Mesenchymal stem cell (in vitro differentiated cells and primary cell): ENCODE data around the gene HPRT1.
A peak's percentile ranks its signal among the peaks of the same experiment; 100 is the strongest.

Experiments used
- DNase-seq: peaks from one replicate; pipeline ENCODE4 v3.0.0-alpha.2; 2013
- H2AFZ ChIP-seq: one replicate; pipeline ENCODE4 v1.6.1; 2013; ENCODE audit warnings: low read depth, mild to moderate bottlenecking, control low read depth, inconsistent platforms, low read length, moderate library complexity
- H2AK5ac ChIP-seq: 2 replicates; pipeline ENCODE4 v1.6.1; 2013; ENCODE audit warnings: low read length, moderate library complexity, mild to moderate bottlenecking, inconsistent platforms; ENCODE audit not compliant: severe bottlenecking
- H2BK120ac ChIP-seq: one replicate; pipeline ENCODE4 v1.6.1; 2013; ENCODE audit warnings: low read depth, mild to moderate bottlenecking, inconsistent platforms, low read length, moderate library complexity
- H2BK12ac ChIP-seq, 2 experiments: one replicate each; pipeline ENCODE4 v1.6.1; 2013; ENCODE audit warnings: inconsistent platforms in 2 of 2, low read length in 2 of 2, mild to moderate bottlenecking in 2 of 2, moderate library complexity in 2 of 2, control low read depth in 1 of 2
- H2BK15ac ChIP-seq: one replicate; pipeline ENCODE4 v1.6.1; 2013; ENCODE audit warnings: mild to moderate bottlenecking, low read depth, inconsistent platforms; ENCODE audit not compliant: poor library complexity, severe bottlenecking
- H2BK5ac ChIP-seq: 2 replicates; pipeline ENCODE4 v1.6.1; 2013; ENCODE audit warnings: low read depth, mild to moderate bottlenecking, low read length, control low read depth, inconsistent platforms; ENCODE audit not compliant: poor library complexity, severe bottlenecking
- H3K14ac ChIP-seq, 2 experiments: one replicate each; pipeline ENCODE4 v1.6.1; 2013; ENCODE audit warnings: inconsistent platforms in 2 of 2, low read length in 2 of 2, control low read depth in 1 of 2, mild to moderate bottlenecking in 1 of 2, moderate library complexity in 1 of 2
- H3K18ac ChIP-seq, 2 experiments: one replicate each; pipeline ENCODE4 v1.6.1; 2013; ENCODE audit warnings: inconsistent platforms in 2 of 2, low read length in 2 of 2, control low read depth in 1 of 2, low read depth in 1 of 2, mild to moderate bottlenecking in 1 of 2
- H3K23ac ChIP-seq, 2 experiments: one replicate each; pipeline ENCODE4 v1.6.1; 2013; ENCODE audit warnings: inconsistent platforms in 2 of 2, low read length in 2 of 2, mild to moderate bottlenecking in 2 of 2, moderate library complexity in 2 of 2, control low read depth in 1 of 2
- H3K27ac ChIP-seq: 2 replicates; pipeline ENCODE4 v1.5.1; 2013; ENCODE audit warnings: mild to moderate bottlenecking, moderate library complexity, low read length, control low read depth, inconsistent platforms; ENCODE audit not compliant: poor library complexity, severe bottlenecking
- H3K27me3 ChIP-seq, 2 experiments: 2 replicates each; pipeline versions ENCODE4 v1.6.1 to v1.7.0; 2013; ENCODE audit warnings: low read length in 2 of 2, mild to moderate bottlenecking in 2 of 2, moderate library complexity in 2 of 2, control low read depth in 1 of 2, inconsistent platforms in 1 of 2; ENCODE audit not compliant: control insufficient read depth in 1 of 2, insufficient read depth in 1 of 2
- H3K36me3 ChIP-seq, 2 experiments: 2 replicates each; pipeline versions ENCODE4 v1.6.1 to v1.7.0; 2013; ENCODE audit warnings: low read length in 2 of 2, control low read depth in 1 of 2, inconsistent platforms in 1 of 2, low read depth in 1 of 2, mild to moderate bottlenecking in 1 of 2; ENCODE audit not compliant: insufficient read depth in 2 of 2, control insufficient read depth in 1 of 2
- H3K4ac ChIP-seq, 2 experiments: one replicate each; pipeline ENCODE4 v1.6.1; 2013; ENCODE audit warnings: inconsistent platforms in 2 of 2, low read length in 2 of 2, mild to moderate bottlenecking in 2 of 2, moderate library complexity in 2 of 2, control low read depth in 1 of 2, low read depth in 1 of 2
- H3K4me1 ChIP-seq: 2 replicates; pipeline ENCODE4 v1.6.1; 2013; ENCODE audit warnings: low read depth, low read length, control low read depth; ENCODE audit not compliant: control insufficient read depth, insufficient read depth
- H3K4me2 ChIP-seq: 2 replicates; pipeline ENCODE4 v1.6.1; 2013; ENCODE audit warnings: low read length, mild to moderate bottlenecking, inconsistent platforms; ENCODE audit not compliant: poor library complexity, severe bottlenecking
- H3K4me3 ChIP-seq, 2 experiments: 2 replicates each; pipeline versions ENCODE4 v1.5.1 to v1.7.0; 2013; ENCODE audit warnings: low read length in 2 of 2, mild to moderate bottlenecking in 2 of 2, control low read depth in 1 of 2, low read depth in 1 of 2; ENCODE audit not compliant: insufficient read depth in 1 of 2
- H3K79me1 ChIP-seq: replicated peaks from 2 replicates; pipeline ENCODE4 v1.6.1; 2013; ENCODE audit warnings: mild to moderate bottlenecking, control low read depth, low read length, inconsistent platforms; ENCODE audit not compliant: poor library complexity, severe bottlenecking
- H3K9ac ChIP-seq: 2 replicates; pipeline ENCODE4 v1.7.0; 2013; ENCODE audit warnings: mild to moderate bottlenecking, low read length, moderate library complexity
- H3K9me3 ChIP-seq: 2 replicates; pipeline ENCODE4 v1.7.0; 2013; ENCODE audit warnings: mild to moderate bottlenecking, low read length; ENCODE audit not compliant: control insufficient read depth
- H4K8ac ChIP-seq: one replicate; pipeline ENCODE4 v1.6.1; 2013; ENCODE audit warnings: inconsistent platforms, mild to moderate bottlenecking, low read length, moderate library complexity
- H4K91ac ChIP-seq: one replicate; pipeline ENCODE4 v1.6.1; 2013; ENCODE audit warnings: mild to moderate bottlenecking, low read length, inconsistent platforms
- WGBS: methylation state at CpG from one replicate; pipeline ENCODE4 v1.1.7; 2013; ENCODE audit warnings: mixed read lengths; 5-methylcytosine and 5-hydroxymethylcytosine counted together

The HPRT1 gene

DNA sequence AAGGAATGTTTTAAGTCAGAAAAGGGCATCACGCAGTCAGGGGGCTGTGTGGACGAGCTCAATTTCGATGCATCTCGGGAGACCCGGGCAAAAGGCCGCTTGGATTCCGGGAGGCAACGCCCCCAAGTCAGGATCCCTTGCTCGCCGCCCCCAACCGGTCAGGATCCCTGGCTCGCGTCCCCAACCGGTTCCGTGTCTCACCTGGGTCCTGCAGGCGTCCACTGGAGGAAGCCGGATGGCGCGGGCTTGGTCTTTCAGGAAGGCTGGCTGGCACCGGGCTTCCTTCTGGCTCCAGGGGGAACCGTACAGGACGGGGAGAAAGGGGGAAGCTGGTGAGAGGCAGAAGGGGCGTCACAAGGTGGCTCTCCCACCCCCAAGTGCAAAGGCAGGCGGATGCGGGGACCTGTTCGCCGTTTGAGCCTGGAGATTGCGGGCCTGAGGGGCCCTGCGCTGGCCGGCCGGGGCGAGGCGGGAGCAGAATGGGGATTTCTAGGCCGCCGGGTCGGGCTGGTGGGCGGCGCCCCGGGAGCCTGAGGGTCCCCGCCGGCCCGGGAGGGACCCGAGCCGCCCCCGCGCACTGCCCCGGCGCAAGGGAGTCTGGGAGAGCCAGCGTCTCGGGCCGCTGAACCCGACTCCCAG, 84.7 kb downstream of the HPRT1 start:
- Histone ChIP-seq H4K91ac (no peak overlapping the region), H3K4me2 (no peak overlapping the region), H2AK5ac (no peak overlapping the region), H2BK5ac (no peak overlapping the region), H2AFZ (no peak overlapping the region), H3K4me3 (peak overlapping the region in 1 of 2 experiments; percentile 51), H3K36me3 (peaks cover 6 to 21% of the 10 kb centered on the region in 2 experiments), H3K14ac (no peak overlapping the region), H3K27me3 (peaks cover 0 to 9% of the 10 kb centered on the region in 2 experiments), H3K4ac (peak overlapping the region in 1 of 2 experiments; percentile 61), H3K9ac (peak overlapping the region; percentile 58), H3K9me3 (no peaks in the 10 kb centered on the region), H4K8ac (peak overlapping the region; percentile 72), H2BK15ac (no peak overlapping the region), H3K27ac (no peak overlapping the region), H3K4me1 (peaks cover 12% of the 10 kb centered on the region), H3K23ac (peak overlapping the region in 1 of 2 experiments; percentile 40), H2BK12ac (no peak overlapping the region), H3K79me1 (peaks cover 7% of the 10 kb centered on the region), H2BK120ac (peak overlapping the region; percentile 19), H3K18ac (peak overlapping the region in 1 of 2 experiments; percentile 52)
- peak; percentile 5 for DNase-seq
- 30% methylated on average over 44 of the region's 52 CpGs for WGBS

DNA sequence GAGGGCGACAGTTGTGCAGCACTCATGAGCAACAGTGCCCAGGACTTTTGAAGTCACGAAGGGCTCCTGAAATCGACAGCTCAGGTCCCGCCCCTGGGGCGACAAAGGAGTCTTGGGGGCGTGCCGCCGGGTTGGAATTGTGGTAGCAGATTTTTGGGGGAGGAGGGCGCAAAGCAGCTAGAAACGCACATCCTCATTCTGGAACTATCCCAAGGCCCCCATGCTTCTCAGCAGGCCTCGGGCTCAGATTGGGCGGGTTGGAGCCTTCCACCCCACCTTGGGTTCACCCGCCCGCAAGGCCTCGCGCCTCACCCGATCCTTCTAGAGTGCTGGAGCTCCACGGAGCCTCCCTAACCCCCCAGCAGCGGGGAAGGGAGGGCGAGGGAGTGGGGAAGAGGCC, 85.5 kb downstream of the HPRT1 start:
- peaks cover 6 to 21% of the 10 kb centered on the region in 2 experiments for H3K36me3 ChIP-seq
- DNase-seq, result no peak
- no peak overlapping the region for H2BK120ac ChIP-seq
- no peak overlapping the region for H3K4ac ChIP-seq
- no peak overlapping the region for H3K4me2 ChIP-seq
- H3K23ac ChIP-seq, result no peak overlapping the region
- no peak overlapping the region for H3K14ac ChIP-seq
- no peak overlapping the region for H2AFZ ChIP-seq
- no peak overlapping the region for H3K27ac ChIP-seq
- peaks cover 14% of the 10 kb centered on the region for H3K4me1 ChIP-seq
- no peak overlapping the region for H2AK5ac ChIP-seq
- H3K27me3 ChIP-seq, result peaks cover 0 to 9% of the 10 kb centered on the region in 2 experiments
- peak overlapping the region in 1 of 2 experiments; percentile 24 for H3K18ac ChIP-seq
- H3K9me3 ChIP-seq, result no peaks in the 10 kb centered on the region
- H3K9ac ChIP-seq, result no peak overlapping the region
- 53% methylated on average over 6 of the region's 20 CpGs for WGBS
- no peak overlapping the region for H2BK15ac ChIP-seq
- H4K91ac ChIP-seq, result no peak overlapping the region
- H3K4me3 ChIP-seq, result no peak overlapping the region
- H2BK5ac ChIP-seq, result no peak overlapping the region
- no peak overlapping the region for H4K8ac ChIP-seq
- peak overlapping the region in 1 of 2 experiments; percentile 39 for H2BK12ac ChIP-seq
- peaks cover 7% of the 10 kb centered on the region for H3K79me1 ChIP-seq

DNA sequence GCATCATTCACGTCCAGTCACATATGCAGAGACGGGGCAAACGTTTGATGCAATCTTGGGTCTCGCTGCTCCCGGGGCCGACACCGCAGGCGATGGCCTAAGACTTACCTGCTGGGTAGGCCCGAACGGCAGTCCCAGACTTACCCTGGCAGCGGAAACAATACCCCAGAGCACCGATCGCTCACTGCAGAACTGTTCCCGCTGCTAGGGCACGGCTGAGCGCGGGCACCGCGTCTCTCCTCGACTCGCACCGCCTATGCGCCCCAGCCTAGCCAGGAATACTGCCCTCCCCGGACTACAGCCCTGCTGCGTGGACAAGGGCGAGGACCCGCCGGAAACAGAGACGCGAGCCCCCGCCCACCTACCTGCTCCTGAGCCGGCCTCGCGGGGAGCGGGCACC, 86.2 kb downstream of the HPRT1 start:
- Histone ChIP-seq H3K36me3 (peaks cover 6 to 21% of the 10 kb centered on the region in 2 experiments), H3K4me3 (peak overlapping the region in 1 of 2 experiments; percentile 79), H3K79me1 (peaks cover 7% of the 10 kb centered on the region), H2BK15ac (no peak overlapping the region), H4K8ac (peak overlapping the region; percentile 77), H2BK12ac (peak overlapping the region in 1 of 2 experiments; percentile 31), H3K9ac (no peak overlapping the region), H4K91ac (peak overlapping the region; percentile 68), H3K9me3 (no peaks in the 10 kb centered on the region), H2AFZ (no peak overlapping the region), H3K27me3 (peaks cover 0 to 9% of the 10 kb centered on the region in 2 experiments), H3K27ac (no peak overlapping the region), H3K14ac (peak overlapping the region in 1 of 2 experiments; percentile 68), H3K18ac (peak overlapping the region; percentile 43 to 54), H2BK5ac (no peak overlapping the region), H3K4ac (peak overlapping the region in 1 of 2 experiments; percentile 24), H2AK5ac (no peak overlapping the region), H2BK120ac (no peak overlapping the region), H3K4me1 (peaks cover 14% of the 10 kb centered on the region), H3K4me2 (no peak overlapping the region), H3K23ac (no peak overlapping the region)
- 71% methylated on average over 35 of the region's 35 CpGs for WGBS
- DNase-seq, result no peak

DNA sequence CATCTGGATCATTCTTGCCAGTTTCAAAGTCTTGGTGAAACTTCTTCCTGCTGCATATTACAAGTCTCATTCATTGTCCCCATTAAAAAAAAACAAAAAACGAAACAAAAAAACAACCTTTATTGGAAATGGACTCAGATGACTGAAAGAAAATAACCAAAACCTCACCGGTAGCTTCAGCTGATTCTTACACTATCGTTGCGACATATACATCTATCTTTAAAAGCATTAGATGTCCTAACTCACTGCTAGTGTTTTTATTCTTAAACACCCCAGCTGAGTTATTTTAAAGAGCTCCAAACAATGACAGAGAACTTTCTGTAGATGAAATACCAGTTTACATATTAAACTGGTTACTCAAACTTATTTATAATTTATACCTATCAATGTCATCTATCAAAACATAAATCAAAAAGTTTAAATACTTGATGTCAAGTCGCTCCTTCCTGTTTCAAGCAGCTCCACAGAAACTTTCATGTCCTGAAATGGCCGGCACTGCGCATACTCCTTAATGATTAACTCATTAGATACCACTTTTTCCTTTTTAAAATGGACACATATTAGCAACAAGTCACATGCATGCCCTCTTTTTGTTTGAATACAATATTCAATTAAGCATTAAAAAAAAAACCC, 87.2 kb downstream of the HPRT1 start:
- H3K4me1 ChIP-seq, result peaks cover 14% of the 10 kb centered on the region
- H3K4me3 ChIP-seq, result peak overlapping the region in 1 of 2 experiments; percentile 79
- H2BK120ac ChIP-seq, result no peak overlapping the region
- peak overlapping the region; percentile 91 for H3K9ac ChIP-seq
- no peak overlapping the region for H3K27ac ChIP-seq
- no peak overlapping the region for H3K18ac ChIP-seq
- no peak overlapping the region for H3K4me2 ChIP-seq
- 15% methylated on average over 7 of the region's 7 CpGs for WGBS
- no peak overlapping the region for H2BK5ac ChIP-seq
- peaks cover 7% of the 10 kb centered on the region for H3K79me1 ChIP-seq
- no peak overlapping the region for H2BK12ac ChIP-seq
- no peak overlapping the region for H3K23ac ChIP-seq
- peaks cover 0 to 13% of the 10 kb centered on the region in 2 experiments for H3K27me3 ChIP-seq
- no peak overlapping the region for H3K4ac ChIP-seq
- H2AK5ac ChIP-seq, result no peak overlapping the region
- no peak overlapping the region for H2BK15ac ChIP-seq
- H2AFZ ChIP-seq, result no peak overlapping the region
- H4K8ac ChIP-seq, result no peak overlapping the region
- H3K36me3 ChIP-seq, result peaks cover 6 to 21% of the 10 kb centered on the region in 2 experiments
- H4K91ac ChIP-seq, result no peak overlapping the region
- no peak overlapping the region for H3K14ac ChIP-seq
- no peaks in the 10 kb centered on the region for H3K9me3 ChIP-seq
- peak; percentile 59 for DNase-seq
